ENCODE data around the gene GZMM.

GZMM gene

DNA sequence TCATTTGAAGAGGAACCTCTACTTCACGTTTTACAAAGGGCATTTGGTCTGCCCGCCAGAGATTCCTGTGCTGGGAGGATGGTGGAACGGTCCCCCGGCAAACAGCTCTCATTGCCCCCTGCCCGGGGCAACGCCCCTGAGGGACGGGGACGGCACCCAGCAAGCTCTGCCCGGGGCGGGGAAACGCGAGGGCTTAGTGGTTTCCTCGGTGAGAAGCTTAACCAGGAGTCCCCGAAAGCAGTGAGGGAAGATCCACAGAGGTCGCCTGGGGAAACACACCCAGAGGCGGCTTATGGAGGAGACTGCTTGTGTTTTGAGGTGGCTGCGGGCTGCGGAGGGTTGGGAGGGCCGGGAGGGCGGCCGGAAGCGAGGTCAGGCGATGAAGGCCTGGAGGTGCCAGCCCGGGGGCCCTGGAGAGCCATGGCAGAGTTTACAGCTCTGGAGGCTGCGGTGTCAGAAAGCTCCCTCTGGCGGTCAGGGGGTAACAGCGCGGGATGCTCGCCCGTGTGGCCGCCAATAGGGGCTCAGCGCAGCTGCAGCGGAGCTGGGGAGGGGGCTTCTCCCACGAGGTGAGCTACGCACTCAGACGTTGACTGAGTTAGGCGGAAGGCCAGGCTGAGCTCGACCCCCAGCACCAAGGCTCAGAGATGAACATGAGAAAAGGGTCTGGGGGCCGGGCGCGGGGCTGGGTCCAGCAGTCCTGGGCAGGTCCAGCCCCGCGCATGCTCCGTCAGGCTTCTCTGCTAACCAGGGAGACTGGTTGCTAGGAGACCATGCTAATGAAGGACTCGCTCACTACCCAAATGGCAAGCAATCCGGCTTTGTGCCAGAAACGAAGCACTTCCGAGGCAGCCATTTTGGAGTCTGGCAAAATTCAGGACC is 37.2 kb upstream of the GZMM start:
- no peak for TF ChIP-seq GATA3 (IDR thresholded peaks at IDR 0.05; ENCODE audit: low read depth, low read length)
- TF ChIP-seq GATA2 (IDR thresholded peaks at IDR 0.05; ENCODE audit: low read depth, low read length) = no peak

DNA sequence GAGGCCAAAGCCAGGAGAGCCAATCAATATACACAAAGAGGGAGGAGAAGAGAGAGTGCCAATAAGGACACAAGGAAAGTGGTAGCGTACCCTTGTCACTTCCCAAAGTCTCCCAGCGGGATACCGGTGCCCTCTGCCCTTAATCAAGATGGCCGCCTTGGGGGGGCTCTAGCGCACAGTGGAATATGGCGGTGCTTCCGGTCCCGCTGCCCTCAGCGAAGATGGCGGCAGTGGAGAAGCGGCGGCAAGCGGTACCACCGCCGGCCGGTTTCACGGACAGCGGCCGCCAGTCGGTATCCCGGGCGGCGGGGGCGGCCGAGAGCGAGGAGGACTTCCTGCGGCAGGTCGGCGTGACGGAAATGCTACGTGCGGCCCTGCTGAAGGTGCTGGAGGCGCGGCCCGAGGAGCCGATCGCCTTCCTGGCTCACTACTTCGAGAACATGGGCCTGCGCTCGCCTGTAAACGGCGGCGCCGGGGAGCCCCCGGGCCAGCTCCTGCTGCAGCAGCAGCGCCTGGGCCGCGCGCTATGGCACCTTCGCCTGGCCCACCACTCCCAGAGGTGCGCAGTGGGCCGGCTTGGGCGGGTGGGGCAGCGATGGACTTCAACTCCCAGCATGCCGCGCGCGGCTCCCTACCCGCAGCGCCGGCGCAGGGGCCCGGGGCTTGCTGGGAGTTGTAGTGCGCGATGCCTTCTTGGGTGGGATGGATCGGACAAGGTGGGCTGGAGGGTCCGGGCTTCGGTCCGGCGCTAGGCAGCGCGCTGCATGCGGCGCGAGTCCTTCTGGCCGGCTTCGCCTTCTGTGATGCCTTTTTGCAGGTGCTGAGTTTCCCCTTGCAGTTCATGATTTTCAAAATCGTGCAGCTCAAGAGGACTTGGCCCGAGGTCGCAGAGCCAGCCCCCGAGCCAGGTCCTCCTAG is 36.3 kb upstream of the GZMM start, which contains the start of gene TPGS1:
TSS of gene TPGS1 (plus strand) at position 212 of the 918 bp plus-strand sequence. CDS start at position 222, 10 bp downstream.
- TF ChIP-seq GATA3 (IDR thresholded peaks at IDR 0.05; ENCODE audit: low read depth, low read length) = no peak
- no peak for TF ChIP-seq GATA2 (IDR thresholded peaks at IDR 0.05; ENCODE audit: low read depth, low read length)

DNA sequence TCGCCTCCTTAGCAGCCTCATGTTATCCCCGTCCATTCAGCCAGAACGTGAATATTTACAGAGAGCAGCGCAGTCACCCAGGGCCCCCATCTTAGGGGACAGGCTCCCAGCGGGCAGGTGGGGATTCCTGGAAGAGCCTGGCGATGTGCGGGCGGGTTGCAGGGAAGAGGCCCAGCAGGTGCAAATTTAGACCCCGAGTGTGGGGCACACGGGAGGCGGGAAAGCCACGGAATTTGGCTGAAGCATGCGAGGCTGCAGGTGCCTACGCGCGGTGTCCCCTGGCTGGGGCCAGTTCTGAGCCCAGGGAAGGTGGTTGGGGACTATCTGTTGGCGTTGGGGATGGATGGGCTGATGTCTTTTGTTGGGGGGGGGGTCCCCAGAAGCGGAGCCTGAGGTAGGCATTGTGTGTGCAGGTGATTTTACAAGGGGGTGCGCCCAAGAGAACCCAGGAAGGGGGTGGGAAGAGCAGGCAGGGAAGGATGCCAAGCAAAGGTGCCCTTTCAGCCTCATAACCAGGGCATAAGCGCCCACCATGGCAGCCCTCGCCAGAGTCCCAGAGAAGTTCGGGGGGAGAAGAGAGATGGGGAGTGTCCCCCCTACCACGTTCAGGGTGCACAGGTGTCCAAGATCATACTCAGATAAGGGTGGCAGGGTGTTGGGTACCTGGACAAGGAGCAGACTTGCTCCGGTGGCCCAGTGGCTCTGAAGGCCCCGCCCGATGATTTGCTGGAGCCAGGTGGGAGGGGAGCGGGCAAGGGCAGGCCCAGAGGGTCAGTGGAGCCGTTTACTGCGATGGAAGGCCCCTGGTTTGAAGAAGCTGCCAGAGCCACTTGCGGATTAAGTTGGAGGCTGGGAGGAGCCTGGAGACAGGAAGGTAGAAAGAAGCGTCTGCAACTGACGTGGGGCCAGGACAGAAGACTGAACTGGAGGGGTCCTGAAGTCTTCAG is 35.4 kb upstream of the GZMM start:
- TF ChIP-seq GATA3 (IDR thresholded peaks at IDR 0.05; ENCODE audit: low read depth, low read length) (no peak), GATA2 (IDR thresholded peaks at IDR 0.05; ENCODE audit: low read depth, low read length) (no peak)

DNA sequence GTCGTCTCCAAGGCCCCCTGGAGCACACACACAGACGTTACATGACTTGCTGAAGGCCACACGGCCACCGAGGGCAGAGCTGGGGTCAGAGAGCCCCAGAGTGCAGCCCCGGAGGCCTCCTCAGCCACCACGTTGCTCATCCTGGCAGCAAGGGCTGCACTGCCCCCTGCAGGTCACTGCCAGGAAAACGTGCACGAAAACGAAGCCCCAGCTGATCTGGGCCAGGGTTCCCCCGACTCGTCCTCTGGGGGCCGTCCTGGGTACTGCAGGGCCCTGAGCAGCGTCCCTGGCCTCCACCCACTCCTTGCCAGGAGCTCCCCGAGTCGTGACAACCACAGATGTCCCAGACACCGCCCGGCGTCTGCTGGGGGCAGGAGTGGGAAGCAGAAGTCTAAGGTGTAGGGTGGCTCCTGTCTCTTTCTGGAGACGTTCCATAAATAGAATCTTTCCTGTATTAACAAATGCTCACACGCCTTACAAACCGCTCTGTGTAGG is 33.2 kb upstream of the GZMM start:
- TF ChIP-seq GATA2 (IDR thresholded peaks at IDR 0.05; ENCODE audit: low read depth, low read length) (no peak), GATA3 (IDR thresholded peaks at IDR 0.05; ENCODE audit: low read depth, low read length) (no peak)

DNA sequence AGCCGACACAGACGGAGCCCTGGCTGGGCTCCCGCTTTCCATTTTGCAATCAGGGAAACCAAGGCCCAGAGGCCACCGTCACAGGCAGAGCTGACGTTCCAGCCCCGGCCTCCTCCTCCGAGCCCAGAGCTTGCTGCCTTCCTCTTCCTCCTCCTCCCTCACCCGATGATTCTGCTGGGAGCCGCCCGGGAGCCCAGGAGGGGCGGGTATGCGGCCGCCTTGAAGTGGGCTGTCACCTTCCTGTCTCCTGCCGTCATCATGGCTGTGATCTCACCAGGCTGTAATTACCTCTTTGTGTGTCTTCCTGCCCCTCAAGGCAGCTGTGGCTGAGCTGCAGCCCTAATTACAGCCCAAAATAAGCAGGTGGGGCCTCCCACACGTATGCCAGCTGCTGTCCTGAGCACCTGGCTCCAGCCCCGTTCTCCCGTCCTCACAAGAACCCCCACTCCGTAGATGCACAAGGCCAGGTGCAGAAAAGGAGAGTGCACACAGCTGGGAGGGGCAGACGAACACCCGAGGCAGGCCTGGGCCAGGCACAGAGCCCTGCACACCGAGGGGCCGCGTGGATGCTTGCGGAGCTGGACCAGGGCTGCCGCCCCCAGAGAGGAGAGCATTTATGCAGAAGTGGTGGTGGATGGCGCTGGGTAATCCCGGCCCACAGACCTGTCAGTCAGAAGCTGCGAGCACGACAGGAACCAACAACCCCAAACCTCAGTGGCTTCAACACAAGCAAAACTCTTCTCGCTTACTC is 32.6 kb upstream of the GZMM start:
- no peak for TF ChIP-seq GATA3 (IDR thresholded peaks at IDR 0.05; ENCODE audit: low read depth, low read length)
- TF ChIP-seq GATA2 (IDR thresholded peaks at IDR 0.05; ENCODE audit: low read depth, low read length) = no peak

DNA sequence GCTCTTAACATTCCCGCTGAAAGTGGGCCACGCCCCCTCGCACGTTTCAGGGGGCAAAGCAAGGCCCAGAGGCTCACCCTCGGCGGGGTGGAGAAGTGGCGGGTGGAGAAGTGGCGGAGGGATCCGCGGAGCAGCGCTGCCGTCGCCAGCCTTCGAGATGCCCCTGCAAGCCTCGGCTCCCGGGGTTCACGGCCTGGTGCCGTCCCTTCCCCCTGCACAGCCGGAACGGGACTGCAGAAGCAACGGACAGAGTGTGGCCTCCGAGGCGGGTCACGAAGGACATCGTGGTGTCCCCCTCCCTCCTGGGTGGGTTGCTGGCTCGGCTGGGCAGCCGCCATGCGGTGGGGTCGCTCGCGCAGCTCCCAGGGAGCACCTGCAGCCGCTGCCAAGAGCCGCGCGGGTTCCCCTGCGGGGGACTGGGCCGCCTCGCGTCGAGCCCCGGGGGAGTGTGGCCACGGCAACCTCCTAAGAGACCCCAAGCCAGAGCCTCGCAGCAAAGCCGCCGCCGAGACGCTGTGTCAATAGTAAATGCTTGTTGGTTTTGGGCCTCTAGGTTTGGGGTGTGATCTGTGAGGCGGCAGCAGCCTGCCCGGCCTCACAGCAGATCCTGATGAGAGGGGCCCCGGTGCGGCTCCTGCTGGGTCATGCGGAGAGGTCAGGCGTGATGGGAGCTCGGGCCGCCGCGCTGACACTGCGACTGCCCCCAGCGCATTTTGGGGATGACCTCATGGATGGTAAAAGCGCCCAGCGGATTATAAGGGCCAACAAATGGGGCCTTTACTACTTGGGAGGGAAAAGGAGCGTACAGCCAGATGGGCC is 31.1 kb upstream of the GZMM start:
- no peak for TF ChIP-seq GATA3 (IDR thresholded peaks at IDR 0.05; ENCODE audit: low read depth, low read length)
- TF ChIP-seq GATA2 (IDR thresholded peaks at IDR 0.05; ENCODE audit: low read depth, low read length) = no peak

DNA sequence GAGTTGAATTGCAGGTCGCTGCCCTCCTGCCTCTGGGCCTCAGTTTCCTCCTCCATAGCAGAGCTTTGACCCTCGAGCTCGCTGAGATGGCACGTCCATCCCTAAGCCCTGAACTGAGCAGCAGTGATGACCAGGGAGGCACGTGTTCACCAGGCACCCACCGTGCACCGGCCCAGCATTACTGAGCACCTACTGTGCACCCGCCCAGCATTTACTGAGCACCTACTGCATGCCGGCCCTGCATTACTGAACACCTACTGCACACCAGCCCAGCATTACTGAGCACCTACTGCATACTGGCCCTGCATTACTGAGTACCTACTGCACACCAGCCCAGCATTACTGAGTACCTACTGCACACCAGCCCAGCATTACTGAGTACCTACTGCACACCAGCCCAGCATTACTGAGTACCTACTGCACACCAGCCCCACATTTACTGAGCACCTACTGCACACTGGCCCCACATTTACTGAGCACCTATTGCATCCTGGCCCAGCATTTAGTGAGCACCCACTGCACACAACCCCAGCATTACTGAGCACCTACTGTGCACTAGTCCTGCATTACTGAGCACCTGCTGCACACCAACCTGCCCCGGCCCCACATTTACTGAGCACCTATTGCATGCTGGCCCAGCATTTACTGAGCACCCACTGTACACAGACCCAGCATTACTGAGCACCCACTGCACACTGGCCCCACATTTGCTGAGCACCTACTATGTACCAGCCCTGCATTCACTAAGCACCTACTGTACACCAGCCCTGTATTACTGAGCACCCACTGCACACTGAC is 30.3 kb upstream of the GZMM start:
- no peak for TF ChIP-seq GATA2 (IDR thresholded peaks at IDR 0.05; ENCODE audit: low read depth, low read length)
- no peak for TF ChIP-seq GATA3 (IDR thresholded peaks at IDR 0.05; ENCODE audit: low read depth, low read length)

DNA sequence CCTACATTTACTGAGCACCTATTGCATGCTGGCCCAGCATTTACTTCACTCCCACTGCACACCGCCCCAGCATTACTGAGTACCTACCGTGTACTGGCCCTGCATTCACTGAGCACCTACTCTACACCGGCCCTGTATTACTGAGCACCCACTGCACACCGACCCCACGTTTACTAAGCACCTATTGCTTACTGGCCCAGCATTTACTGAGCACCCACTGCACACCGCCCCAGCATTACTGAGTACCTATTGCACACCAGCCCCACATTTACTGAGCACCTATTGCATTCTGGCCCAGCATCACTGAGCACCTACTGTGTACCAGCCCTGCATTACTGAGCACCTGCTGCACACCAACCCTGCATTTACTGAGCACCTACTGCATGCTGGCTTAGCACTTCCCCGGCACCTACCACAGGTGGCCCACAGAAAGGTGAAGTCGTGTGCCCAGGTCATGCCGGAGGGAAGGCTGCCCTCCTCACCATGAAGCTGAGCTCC is 29.6 kb upstream of the GZMM start:
- no peak for TF ChIP-seq GATA2 (IDR thresholded peaks at IDR 0.05; ENCODE audit: low read depth, low read length)

DNA sequence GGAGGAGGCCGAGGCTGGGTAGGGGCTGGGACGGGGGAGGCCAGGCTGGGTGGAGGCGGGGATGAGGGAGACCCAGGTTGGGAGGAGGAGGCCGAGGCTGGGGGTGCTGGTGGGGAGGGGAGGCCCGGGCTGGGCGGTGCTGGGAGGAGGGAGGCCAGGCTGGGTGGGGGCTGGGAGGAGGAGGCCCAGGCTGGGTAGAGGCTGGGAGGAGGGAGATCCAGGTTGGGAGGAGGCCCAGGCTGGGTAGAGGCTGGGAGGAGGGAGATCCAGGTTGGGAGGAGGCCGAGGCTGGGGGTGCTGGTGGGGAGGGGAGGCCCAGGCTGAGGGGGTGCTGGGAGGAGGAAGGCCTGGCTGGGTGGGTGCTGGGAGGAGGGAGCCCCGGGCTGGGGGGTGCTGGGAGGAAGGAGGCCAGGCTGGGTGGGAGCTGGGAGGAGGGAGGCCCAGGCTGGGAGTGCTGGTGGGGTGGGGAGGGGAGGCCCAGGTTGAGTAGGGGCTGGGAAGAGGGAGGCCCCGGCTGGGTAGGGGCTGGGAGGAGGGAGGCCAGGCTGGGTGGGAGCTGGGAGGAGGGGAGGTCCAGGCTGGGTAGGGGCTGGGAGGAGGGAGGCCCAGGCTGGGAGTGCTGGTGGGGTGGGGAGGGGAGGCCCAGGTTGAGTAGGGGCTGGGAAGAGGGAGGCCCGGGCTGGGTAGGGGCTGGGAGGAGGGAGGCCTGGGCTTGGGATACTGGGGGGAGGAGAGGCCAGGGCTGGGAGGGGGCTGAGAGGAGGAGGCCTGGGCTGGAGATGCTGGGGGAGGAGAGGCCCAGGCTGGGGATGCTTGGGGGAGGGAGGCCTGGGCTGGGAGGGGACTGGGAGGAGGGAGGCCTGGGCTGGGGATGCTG is 25.9 kb upstream of the GZMM start:
- no peak for TF ChIP-seq GATA3 (IDR thresholded peaks at IDR 0.05; ENCODE audit: low read depth, low read length)
- no peak for TF ChIP-seq GATA2 (IDR thresholded peaks at IDR 0.05; ENCODE audit: low read depth, low read length)

DNA sequence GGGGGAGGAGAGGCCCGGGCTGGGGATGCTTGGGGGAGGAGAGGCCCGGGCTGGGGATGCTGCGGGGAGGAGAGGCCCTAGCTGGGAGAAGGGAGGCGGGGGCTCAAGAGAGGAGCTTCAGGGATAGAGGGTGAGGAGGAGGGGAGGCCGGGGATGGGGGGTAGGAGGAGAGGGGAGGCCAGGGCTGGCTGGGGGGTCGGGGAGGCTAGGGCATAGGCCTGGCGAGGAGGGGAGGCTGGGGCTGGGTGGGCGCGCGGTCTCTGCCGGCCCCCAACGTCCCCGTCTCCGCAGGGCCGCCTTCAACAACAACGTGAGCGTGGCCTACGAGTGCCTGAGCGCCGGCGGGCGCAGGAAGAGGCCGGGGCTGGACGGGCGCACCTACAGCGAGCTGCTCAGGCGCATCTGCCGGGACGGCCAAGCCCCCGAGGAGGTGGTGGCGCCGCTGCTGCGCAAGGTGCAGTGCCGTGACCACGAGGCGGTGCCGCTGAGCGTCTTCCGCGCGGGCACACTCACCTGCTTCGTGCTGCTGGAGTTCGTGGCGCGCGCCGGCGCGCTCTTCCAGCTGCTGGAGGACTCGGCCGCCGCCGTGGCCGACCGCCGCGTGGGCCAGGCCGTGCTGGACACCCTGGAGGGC is 25.1 kb upstream of the GZMM start:
- TF ChIP-seq GATA2 (IDR thresholded peaks at IDR 0.05; ENCODE audit: low read depth, low read length) (no peak), GATA3 (IDR thresholded peaks at IDR 0.05; ENCODE audit: low read depth, low read length) (no peak)
